Left colon (tissue), 2 donors: Measurements from ENCODE around the gene TMEM196. TPM values are rescaled to one million over a fixed set of nuclear protein-coding genes. Genes with fewer than 3 reads are reported as not detected.
A peak's percentile ranks its signal among the peaks of the same experiment; 100 is the strongest.
"Not testable (repeated sequence)": the region's sequence is repeated elsewhere in the genome, so short reads cannot be mapped to it uniquely, and the experiment has no call there.

Source experiments
- ATAC-seq: fragments of 200-7000 bp; cut with Tn5 transposase; one replicate; pipeline ENCODE4 v1.9.1; 2020; ENCODE audit warnings: mild to moderate bottlenecking, moderate library complexity
- DNase-seq, 2 donors: peaks; one replicate each; pipeline ENCODE4 v3.0.0-alpha.2; 2020
- intact Hi-C, 2 donors: fragments of 100-400 bp; cut with DNase I in 1 of 2; cut with micrococcal nuclease in 1 of 2; formaldehyde crosslinking; loops; one replicate each; pipeline versions ENCODE4 v1.11.2 to v1.14.0; 2022; cut with DNase I, micrococcal nuclease
- total RNA-seq, 2 donors: library from RNA; stranded (reverse); fragmentation: NEBNext Ultra II Directional; extraction: Animal tissue kit (Norgen Biotek cat#: 25700); gene quantifications; one replicate each; pipeline ENCODE4 v1.2.1, GENCODE V29; 2021
- donor health status: DM: no; HTN: no; CAD: no.
- donor health status: DM: yes; HTN: yes; CAD: no.

The TMEM196 gene
- total RNA-seq, 2 donors from 2014 or later: not detected

GRCh38 chr7:19713676-19714075 lies 59.7 kb downstream of the TMEM196 start:
- peak in 1 of 2 donors; percentile 21 for DNase-seq
- intact Hi-C loops: loop anchor here in 1 of 2 donors (10.0 kb wide), 1 partner anchor 881 kb away; no protein-coding TSS in a partner anchor
- ATAC-seq: no peak

- ATAC-seq (no peak), DNase-seq (no peak)
- intact Hi-C loops: no loop called here
Observed at GRCh38 chr7:19709249-19709578, 64.2 kb downstream of the TMEM196 start.

GRCh38 chr7:19708397-19709248 lies 64.8 kb downstream of the TMEM196 start, which contains the start of gene POLR1F:
TSS of gene POLR1F (minus strand) at chr7:19709037. CDS start at chr7:19709016, 21 bp downstream.
- peak; percentile 100 for ATAC-seq
- intact Hi-C loops: no loop called here
- DNase-seq: peak; percentile 90 to 97

- intact Hi-C loops: no loop called here
- no peak for DNase-seq
- no peak for ATAC-seq
Observed at GRCh38 chr7:19707240-19707639, 66.2 kb downstream of the TMEM196 start.

GRCh38 chr7:19705663-19706062 lies 67.8 kb downstream of the TMEM196 start:
- intact Hi-C loops: no loop called here
- ATAC-seq (no peak), DNase-seq (no peak)

- no peak for ATAC-seq
- intact Hi-C loops: no loop called here
- no peak for DNase-seq
Observed at GRCh38 chr7:19701471-19701870, 71.9 kb downstream of the TMEM196 start.

GRCh38 chr7:19700936-19701335 lies 72.5 kb downstream of the TMEM196 start:
- intact Hi-C loops: no loop called here
- no peak for ATAC-seq
- no peak for DNase-seq

GRCh38 chr7:19698331-19698730 lies 75.1 kb downstream of the TMEM196 start:
- no peak for DNase-seq
- ATAC-seq: no peak

GRCh38 chr7:19696926-19697325 lies 76.5 kb downstream of the TMEM196 start:
- intact Hi-C loops: no loop called here
- ATAC-seq (no peak), DNase-seq (no peak)

More at GRCh38 chr7:19698331-19698730, 75.1 kb downstream of the TMEM196 start:
- intact Hi-C loops: no loop called here

GRCh38 chr7:19692111-19692828 lies 81.1 kb downstream of the TMEM196 start:
- no peak for ATAC-seq
- intact Hi-C loops: no loop called here
- no peak for DNase-seq

- intact Hi-C loops: no loop called here
- ATAC-seq (no peak), DNase-seq (no peak)
Observed at GRCh38 chr7:19690736-19691135, 82.7 kb downstream of the TMEM196 start.

- intact Hi-C loops, ATAC-seq, DNase-seq: not testable (repeated sequence)
Observed at GRCh38 chr7:19689130-19689529, 84.3 kb downstream of the TMEM196 start.

- ATAC-seq: no peak
- no peak for DNase-seq
- intact Hi-C loops: no loop called here
Observed at GRCh38 chr7:19681596-19681995, 91.8 kb downstream of the TMEM196 start.

GRCh38 chr7:19677180-19677579 lies 96.2 kb downstream of the TMEM196 start:
- DNase-seq (no peak), ATAC-seq (no peak)
- intact Hi-C loops: no loop called here

- no peak for ATAC-seq
- intact Hi-C loops: no loop called here
- DNase-seq: no peak
Observed at GRCh38 chr7:19675816-19676215, 97.6 kb downstream of the TMEM196 start.

- DNase-seq: no peak
- intact Hi-C loops: no loop called here
- no peak for ATAC-seq
Observed at GRCh38 chr7:19674266-19674960, 99.0 kb downstream of the TMEM196 start.

- ATAC-seq: no peak
- DNase-seq: no peak
- intact Hi-C loops: no loop called here
Observed at GRCh38 chr7:19670806-19671205, 102.6 kb downstream of the TMEM196 start.
